GM11168 (cell line): Measurements from ENCODE around the gene C1RL.

ENCODE experiments used
- in situ Hi-C: fragments of 300-500 bp; cut with MboI; formaldehyde crosslinking; loops from one replicate; pipeline ENCODE4 v1.12.0; 2022; ENCODE audit warnings: low sequenced_read_pairs; ENCODE audit not compliant: unreplicated experiment

The C1RL gene, protein sequence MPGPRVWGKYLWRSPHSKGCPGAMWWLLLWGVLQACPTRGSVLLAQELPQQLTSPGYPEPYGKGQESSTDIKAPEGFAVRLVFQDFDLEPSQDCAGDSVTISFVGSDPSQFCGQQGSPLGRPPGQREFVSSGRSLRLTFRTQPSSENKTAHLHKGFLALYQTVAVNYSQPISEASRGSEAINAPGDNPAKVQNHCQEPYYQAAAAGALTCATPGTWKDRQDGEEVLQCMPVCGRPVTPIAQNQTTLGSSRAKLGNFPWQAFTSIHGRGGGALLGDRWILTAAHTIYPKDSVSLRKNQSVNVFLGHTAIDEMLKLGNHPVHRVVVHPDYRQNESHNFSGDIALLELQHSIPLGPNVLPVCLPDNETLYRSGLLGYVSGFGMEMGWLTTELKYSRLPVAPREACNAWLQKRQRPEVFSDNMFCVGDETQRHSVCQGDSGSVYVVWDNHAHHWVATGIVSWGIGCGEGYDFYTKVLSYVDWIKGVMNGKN

DNA sequence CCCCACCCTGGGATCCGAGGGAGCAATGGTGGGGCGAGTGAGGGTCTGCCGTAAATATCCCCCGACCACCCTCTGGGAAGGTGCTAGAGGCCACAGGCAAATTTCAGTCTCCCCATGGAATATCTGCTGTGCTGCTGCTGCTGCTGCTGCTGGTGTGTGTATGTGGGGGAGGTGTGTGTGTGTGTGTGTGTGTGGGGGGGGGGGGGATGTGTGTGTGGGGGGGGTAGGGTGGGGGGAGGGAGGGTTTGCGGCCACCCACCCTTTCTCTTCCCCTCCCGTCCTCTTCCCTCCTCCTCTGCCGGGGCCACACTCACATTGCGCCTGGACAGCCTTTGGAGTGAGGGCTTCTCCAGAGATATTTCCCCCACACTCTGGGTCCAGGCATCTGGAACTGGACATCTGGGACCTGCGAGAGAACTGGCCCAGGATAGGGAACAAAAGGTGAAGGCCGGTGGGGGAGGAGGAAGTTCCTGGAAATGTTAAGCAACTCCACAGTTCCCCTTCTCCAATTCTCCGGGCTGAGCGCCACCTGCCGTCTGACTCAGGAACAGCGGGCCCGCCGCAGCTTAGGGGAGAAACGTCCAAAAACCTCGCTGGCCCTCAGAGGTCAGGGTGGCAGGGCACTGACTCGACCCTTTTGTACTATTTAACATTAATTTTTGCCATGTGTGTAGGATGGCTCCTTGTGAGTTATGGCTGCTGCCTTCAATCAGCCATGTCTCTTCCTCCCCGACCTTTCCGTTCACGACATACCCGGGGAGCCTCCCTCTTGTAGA, at the start of gene C1RL:
C1RL (minus strand) TSS at position 419 of the 776 bp plus-strand sequence; CDS start at position 385, 34 bp downstream.
- in situ Hi-C loops: no loop called here

DNA sequence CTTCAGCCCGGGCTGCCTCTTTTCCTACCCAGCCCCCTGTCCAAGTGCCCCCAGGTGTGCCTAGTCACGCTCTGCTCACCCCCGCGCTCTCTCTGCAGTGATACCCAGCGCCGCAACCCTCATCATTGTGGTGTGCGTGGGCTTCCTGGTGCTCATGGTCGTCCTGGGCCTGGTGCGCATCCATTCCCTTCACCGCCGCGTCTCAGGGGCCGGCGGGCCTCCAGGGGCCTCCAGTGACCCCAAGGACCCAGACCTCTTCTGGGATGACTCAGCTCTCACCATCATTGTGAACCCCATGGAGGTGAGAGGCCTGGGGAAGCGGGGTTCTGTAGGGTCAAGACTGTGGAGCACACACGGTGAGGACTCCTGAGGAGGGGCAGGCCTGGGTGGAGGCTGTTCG, 48.4 kb upstream of the C1RL start:
- in situ Hi-C loops: no loop called here

DNA sequence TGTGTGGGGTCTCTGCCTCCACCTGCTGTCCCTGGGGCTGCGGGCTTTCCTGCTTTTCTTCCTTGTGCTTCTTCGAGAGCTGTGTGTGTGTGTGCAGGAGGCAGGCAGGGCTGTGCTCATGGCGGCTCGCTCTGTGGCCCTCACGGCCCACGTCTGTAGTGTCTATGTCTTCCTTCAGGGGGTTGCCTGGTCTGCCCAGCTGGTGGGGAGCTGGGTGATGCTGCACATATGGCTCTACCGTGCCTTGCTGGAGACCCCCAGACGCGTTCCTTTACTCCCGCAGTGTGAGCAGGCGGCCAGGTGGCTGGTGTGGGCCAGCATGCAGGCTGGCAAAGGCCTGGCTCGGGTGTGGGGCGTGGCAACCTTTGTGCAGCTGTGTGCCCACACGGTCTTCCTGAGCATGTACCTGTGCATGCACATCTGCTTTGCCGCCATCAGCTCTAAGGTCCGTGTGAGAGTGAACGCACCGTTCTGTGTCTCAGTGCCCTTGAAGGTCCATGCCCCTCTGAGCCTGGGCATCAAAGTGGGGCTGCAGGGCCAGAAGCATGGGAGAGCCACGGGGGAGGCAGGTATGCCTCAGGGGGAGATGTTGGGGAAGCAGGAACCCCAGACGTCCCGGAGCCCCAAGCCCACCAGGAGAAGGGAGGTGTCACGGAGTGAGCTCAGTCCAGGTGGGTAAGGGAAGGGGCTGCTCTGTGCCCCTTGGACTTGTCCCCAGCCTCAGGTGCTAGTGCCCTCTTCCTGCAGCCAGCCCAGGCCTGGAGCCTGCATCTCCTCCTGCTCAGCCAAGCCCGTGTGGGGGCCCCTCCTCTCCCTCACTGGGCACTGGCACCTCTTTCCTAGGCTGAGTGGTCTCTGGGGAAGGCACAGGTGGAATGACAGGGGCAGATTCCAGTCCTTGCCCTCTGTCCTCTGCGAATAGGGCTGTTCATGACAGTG, 47.5 kb upstream of the C1RL start:
- in situ Hi-C loops: no loop called here

DNA sequence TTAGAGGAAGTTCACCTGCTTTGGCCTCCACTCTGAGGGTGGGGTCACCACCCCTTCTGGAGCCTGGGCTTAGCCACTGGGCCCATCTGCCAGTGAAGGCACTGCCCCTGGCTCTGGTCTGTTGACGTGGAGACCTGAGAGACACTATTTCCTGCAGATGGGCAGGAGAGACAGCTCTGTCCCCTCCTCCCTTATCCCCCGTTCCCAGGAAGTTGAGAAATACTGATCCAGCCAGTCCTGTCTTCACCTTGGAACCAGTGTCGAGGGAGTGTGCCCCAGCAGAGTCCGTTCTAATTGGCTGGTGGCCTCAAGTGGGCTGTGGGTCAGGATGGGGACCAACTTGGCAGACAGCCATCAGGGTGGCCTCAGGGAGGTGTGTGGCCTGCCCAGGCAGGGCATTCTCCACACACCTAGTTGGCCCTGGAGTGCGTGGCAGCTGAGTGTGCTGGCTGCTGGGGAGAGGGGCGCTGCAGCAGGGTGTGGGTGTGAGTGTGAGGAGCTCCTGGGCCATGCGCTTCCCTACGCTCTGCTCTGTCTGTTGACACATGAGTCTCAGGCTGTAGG, 46.5 kb upstream of the C1RL start:
- in situ Hi-C loops: no loop called here

GRCh38 chr12:7154901-7155470, 46.0 kb upstream of the C1RL start:
- in situ Hi-C loops: no loop called here

GRCh38 chr12:7154042-7154441, 45.0 kb upstream of the C1RL start:
- in situ Hi-C loops: no loop called here

- in situ Hi-C loops: no loop called here
Measured at GRCh38 chr12:7152818-7153217, 43.8 kb upstream of the C1RL start.

DNA sequence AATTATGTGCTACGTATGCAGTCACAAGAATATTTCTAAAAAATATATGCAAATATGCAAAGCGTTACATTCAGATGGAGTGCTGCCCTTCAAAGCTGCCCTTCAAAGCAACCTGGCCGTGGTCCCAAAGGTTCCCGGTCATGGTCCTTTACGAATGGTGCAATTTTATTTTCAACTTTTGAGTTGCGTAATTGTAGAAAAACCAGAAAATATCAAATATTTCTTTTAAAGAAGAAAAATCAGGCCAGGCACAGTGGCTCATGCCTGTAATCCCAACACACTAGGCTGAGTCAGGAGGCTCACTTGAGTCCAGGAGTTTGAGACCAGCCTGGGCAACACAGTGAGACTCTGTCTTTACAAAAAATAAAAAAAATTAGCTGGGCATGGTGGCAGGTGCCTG, 42.5 kb upstream of the C1RL start:
- in situ Hi-C loops: no loop called here

- in situ Hi-C loops: no loop called here
Measured at GRCh38 chr12:7150841-7151240, 41.8 kb upstream of the C1RL start.

GRCh38 chr12:7150356-7150755, 41.3 kb upstream of the C1RL start:
- in situ Hi-C loops: no loop called here

DNA sequence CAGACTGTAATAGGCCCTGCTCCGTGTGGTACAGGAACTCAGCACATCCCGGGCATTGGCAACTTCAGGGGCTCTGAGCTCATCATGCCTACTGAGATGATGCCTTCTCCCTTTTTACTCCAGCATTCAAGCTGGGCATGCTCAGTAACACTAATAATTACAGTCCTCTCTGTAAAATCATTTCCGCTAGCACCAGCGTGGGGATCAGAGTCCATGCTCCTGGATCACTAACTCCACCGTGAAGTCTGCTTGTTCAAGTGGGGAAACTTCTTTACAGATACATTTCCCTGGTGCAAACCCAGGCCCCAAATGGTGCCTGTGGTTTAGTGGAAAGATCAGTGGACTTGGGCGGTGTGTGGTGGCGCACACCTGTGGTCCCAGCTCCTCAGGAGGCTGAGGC, 37.9 kb upstream of the C1RL start:
- in situ Hi-C loops: no loop called here

- in situ Hi-C loops: no loop called here
Measured at GRCh38 chr12:7146228-7146627, 37.2 kb upstream of the C1RL start.

GRCh38 chr12:7145671-7146070, 36.7 kb upstream of the C1RL start:
- in situ Hi-C loops: no loop called here

GRCh38 chr12:7144414-7145120, 35.6 kb upstream of the C1RL start:
- in situ Hi-C loops: no loop called here

DNA sequence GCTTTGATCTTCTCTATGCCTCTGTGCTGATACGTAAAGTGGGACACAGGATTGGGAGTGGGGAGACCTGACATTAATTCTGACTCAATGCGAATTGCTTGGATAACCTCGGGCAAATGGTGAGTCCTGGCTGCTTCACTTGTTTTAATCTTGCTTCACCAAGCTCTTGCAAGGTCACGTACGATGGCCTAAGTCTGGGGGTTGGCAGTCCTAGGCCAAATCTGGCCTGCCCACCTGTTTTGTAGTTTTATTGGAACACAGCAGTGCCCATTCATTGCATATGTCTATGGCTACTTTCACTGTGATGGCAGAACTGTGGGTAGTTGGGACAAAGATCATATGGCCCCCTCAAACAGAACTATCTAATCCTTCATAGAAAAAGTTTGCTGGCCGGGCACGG, 34.5 kb upstream of the C1RL start:
- in situ Hi-C loops: no loop called here

GRCh38 chr12:7142809-7143465, 33.9 kb upstream of the C1RL start:
- in situ Hi-C loops: no loop called here

- in situ Hi-C loops: no loop called here
Measured at GRCh38 chr12:7142056-7142644, 33.1 kb upstream of the C1RL start.

DNA sequence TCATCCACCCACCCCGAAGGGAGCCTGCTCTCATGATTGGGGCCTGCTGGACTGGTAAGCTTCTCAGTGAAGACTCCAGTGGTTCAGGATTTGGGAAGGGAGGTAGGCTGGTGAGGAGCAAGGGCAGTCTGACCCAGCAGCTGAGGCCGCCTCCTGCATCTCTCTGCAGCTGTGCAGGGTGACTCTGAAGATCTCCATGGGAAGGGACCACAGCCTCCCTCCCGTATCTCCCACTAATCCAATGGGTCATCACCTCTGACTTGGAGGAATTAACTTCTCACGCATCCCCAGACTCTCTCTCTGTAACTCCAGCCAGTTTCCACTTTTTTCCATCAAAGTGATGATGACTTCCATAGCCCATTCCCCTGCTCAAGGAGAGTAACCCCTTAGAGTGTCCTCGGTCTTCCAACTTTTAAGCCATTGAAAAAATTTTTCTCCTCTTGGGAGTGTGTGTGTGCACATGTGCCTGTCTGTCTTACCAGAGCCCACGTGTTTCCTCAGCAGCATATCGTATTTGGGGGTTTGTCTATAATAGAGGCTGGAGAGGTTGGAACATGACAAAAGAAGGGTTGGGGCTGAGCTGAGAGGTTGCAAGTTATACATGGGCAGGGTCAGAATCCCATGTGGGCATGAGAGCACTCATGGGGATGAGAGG, 32.5 kb upstream of the C1RL start:
- in situ Hi-C loops: no loop called here
